WTC11 (cell line): ENCODE measurements around the gene SRSF1. TPM values are rescaled to one million over a fixed set of nuclear protein-coding genes. Genes with fewer than 3 reads are reported as not detected.
"Not testable (repeated sequence)": the region's sequence is repeated elsewhere in the genome, so short reads cannot be mapped to it uniquely, and the experiment has no call there.

Experiments
- ATAC-seq: fragments of 200-7000 bp; cut with Tn5 transposase; 2 replicates; pipeline ENCODE4 v1.10.0; 2021; ENCODE audit warnings: mild to moderate bottlenecking, moderate library complexity
- CTCF ChIA-PET: fragments of 300-600 bp; sonication (Branson Sonifier 250); formaldehyde crosslinking; loops from one replicate; lab custom pipeline; 2021; ENCODE audit warnings: antibody characterized with exemption; lab: Charles Lee
- POLR2A ChIA-PET: fragments of 350-600 bp; sonication (Branson Sonifier 250); formaldehyde crosslinking; loops from one replicate; lab custom pipeline; 2021; ENCODE audit warnings: antibody characterized with exemption; lab: Charles Lee
- DNase-seq: peaks from one replicate; pipeline ENCODE4 v3.0.0; 2021; ENCODE audit warnings: low spot score
- H3K27ac Mint-ChIP-seq: 2 replicates; pipeline ENCODE4 v1.8.0; 2021; ENCODE audit warnings: mixed read lengths
- H3K27me3 Mint-ChIP-seq: 2 replicates; pipeline ENCODE4 v1.8.0; 2021; ENCODE audit warnings: low read depth, mild to moderate bottlenecking, moderate library complexity, mixed read lengths
- H3K36me3 Mint-ChIP-seq: 2 replicates; pipeline ENCODE4 v1.8.0; 2021; ENCODE audit warnings: mixed read lengths
- H3K4me1 Mint-ChIP-seq: 2 replicates; pipeline ENCODE4 v1.8.0; 2022; ENCODE audit warnings: mixed read lengths
- H3K4me3 Mint-ChIP-seq: 2 replicates; pipeline ENCODE4 v1.8.0; 2021; ENCODE audit warnings: mild to moderate bottlenecking, moderate library complexity, mixed read lengths
- H3K9me3 Mint-ChIP-seq: 2 replicates; pipeline ENCODE4 v1.8.0; 2021; ENCODE audit warnings: mixed read lengths
- ATF1 ChIP-seq: sonication (generic); formaldehyde crosslinking; IDR thresholded peaks from 2 replicates; pipeline ENCODE4 v1.8.1; 2023; ENCODE audit warnings: mild to moderate bottlenecking, moderate library complexity, missing genetic modification reagents
- CBFB ChIP-seq: sonication (generic); formaldehyde crosslinking; IDR thresholded peaks from 2 replicates; pipeline ENCODE4 v1.8.1; 2022; ENCODE audit warnings: mild to moderate bottlenecking, low read depth, missing genetic modification reagents
- E2F1 ChIP-seq: sonication (generic); formaldehyde crosslinking; IDR thresholded peaks from 2 replicates; pipeline ENCODE4 v1.8.0; 2022; ENCODE audit warnings: mild to moderate bottlenecking, missing genetic modification reagents
- FOXP1 ChIP-seq: sonication (generic); formaldehyde crosslinking; IDR thresholded peaks from 2 replicates; pipeline ENCODE4 v1.8.0; 2022; ENCODE audit warnings: missing genetic modification reagents, mild to moderate bottlenecking, moderate library complexity, borderline replicate concordance
- GTF2I ChIP-seq: fragments of 250-450 bp; sonication (Bioruptor Pico); conservative IDR thresholded peaks from 2 replicates; pipeline ENCODE4 v1.4.0; 2021; ENCODE audit warnings: mild to moderate bottlenecking
- HMGXB4 ChIP-seq: sonication (generic); formaldehyde crosslinking; IDR thresholded peaks from 2 replicates; pipeline ENCODE4 v1.8.1; 2023; ENCODE audit warnings: mild to moderate bottlenecking, moderate library complexity, missing genetic modification reagents
- JUN ChIP-seq: sonication (generic); formaldehyde crosslinking; IDR thresholded peaks from 2 replicates; pipeline ENCODE4 v1.8.0; 2023; ENCODE audit warnings: mild to moderate bottlenecking, missing genetic modification reagents
- NFATC4 ChIP-seq: fragments of 250-450 bp; sonication (Bioruptor Pico); IDR thresholded peaks from 2 replicates; pipeline ENCODE4 v1.9.0; 2021; ENCODE audit warnings: mild to moderate bottlenecking
- NFE2L1 ChIP-seq: sonication (generic); formaldehyde crosslinking; IDR thresholded peaks from 2 replicates; pipeline ENCODE4 v1.8.1; 2023; ENCODE audit warnings: missing genetic modification reagents
- NFYB ChIP-seq: sonication (generic); formaldehyde crosslinking; conservative IDR thresholded peaks from 2 replicates; pipeline ENCODE4 v1.8.0; 2022; ENCODE audit warnings: low read depth, missing genetic modification reagents
- NR1H2 ChIP-seq: sonication (generic); formaldehyde crosslinking; IDR thresholded peaks from 2 replicates; pipeline ENCODE4 v1.9.0; 2021; ENCODE audit warnings: mild to moderate bottlenecking, moderate library complexity, missing genetic modification reagents
- RELA ChIP-seq: sonication (generic); formaldehyde crosslinking; IDR thresholded peaks from 2 replicates; pipeline ENCODE4 v1.8.1; 2022; ENCODE audit warnings: missing genetic modification reagents, mild to moderate bottlenecking, borderline replicate concordance
- RORB ChIP-seq: fragments of 250-450 bp; sonication (Bioruptor Pico); IDR thresholded peaks from 2 replicates; pipeline ENCODE4 v1.9.0; 2021; ENCODE audit warnings: mild to moderate bottlenecking
- SMAD3 ChIP-seq: sonication (generic); formaldehyde crosslinking; IDR thresholded peaks from 2 replicates; pipeline ENCODE4 v1.8.0; 2022; ENCODE audit warnings: missing genetic modification reagents, mild to moderate bottlenecking, borderline replicate concordance
- SP1 ChIP-seq: sonication (generic); formaldehyde crosslinking; conservative IDR thresholded peaks from 2 replicates; pipeline ENCODE4 v1.8.1; 2022; ENCODE audit warnings: missing genetic modification reagents
- ZBTB43 ChIP-seq: sonication (generic); formaldehyde crosslinking; IDR thresholded peaks from 2 replicates; pipeline ENCODE4 v1.8.1; 2023; ENCODE audit warnings: mild to moderate bottlenecking, missing genetic modification reagents
- ZNF121 ChIP-seq: sonication (generic); formaldehyde crosslinking; IDR thresholded peaks from 2 replicates; pipeline ENCODE4 v1.8.0; 2023; ENCODE audit warnings: missing genetic modification reagents
- ZNF263 ChIP-seq: sonication (generic); formaldehyde crosslinking; IDR thresholded peaks from 2 replicates; pipeline ENCODE4 v1.8.1; 2022; ENCODE audit warnings: low read depth, mild to moderate bottlenecking, moderate library complexity, missing genetic modification reagents
- total RNA-seq: library from RNA; stranded (reverse); gene quantifications from 3 replicates; pipeline ENCODE4 v1.2.3, GENCODE V29; 2021
- TF ChIP-seq, protein P1 (sequence below): sonication (generic); formaldehyde crosslinking; IDR thresholded peaks from 2 replicates; pipeline ENCODE4 v1.8.1; 2023; ENCODE audit warnings: mild to moderate bottlenecking, missing genetic modification reagents, moderate library complexity

SRSF1 gene
- total RNA-seq, 1 experiment from 2014 or later, result 387 TPM

DNA sequence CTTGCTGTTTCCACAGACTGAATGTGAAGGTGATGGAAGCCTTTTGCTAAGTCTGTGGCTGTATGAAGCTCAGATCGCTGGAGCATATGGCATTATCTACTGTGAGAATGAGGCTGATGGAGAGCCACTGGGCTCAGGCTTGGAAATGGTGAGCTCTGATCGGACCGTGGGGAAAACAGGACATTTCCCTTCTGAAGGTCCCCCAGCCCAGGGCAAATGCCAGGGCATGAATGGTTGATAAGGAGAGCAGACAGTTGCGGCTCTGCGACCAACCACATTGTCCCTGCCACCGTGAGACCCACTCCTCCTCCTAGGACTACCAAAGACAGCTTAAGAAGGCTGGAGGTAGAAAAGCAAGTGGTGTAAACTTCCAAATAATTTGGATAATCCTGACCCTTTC lies 47.1 kb downstream of the SRSF1 start:
- Mint-ChIP-seq H3K27me3 (peaks cover 32% of the 10 kb centered on the region), H3K27ac (no peak overlapping the region), H3K36me3 (no peaks in the 10 kb centered on the region)
- no peak for DNase-seq
- TF ChIP-seq HMGXB4 (CRISPR knock-in tag) (no peak), E2F1 (CRISPR knock-in tag) (no peak), NFATC4 (CRISPR knock-in tag) (no peak), NFYB (no peak), ATF1 (CRISPR knock-in tag) (no peak), ZNF263 (CRISPR knock-in tag) (no peak), RORB (CRISPR knock-in tag) (no peak), JUN (CRISPR knock-in tag) (no peak), RELA (CRISPR knock-in tag) (no peak), NFE2L1 (CRISPR knock-in tag) (no peak), FOXP1 (no peak), ZNF121 (CRISPR knock-in tag) (no peak), ZBTB43 (no peak)
- TF ChIP-seq, all 79 proteins: peak for 0
- H3K4me3 Mint-ChIP-seq, result no peak overlapping the region
- POLR2A ChIA-PET, result no interaction called here
- H3K9me3 Mint-ChIP-seq, result no peaks in the 10 kb centered on the region
- CTCF ChIA-PET, result interaction anchor here (1.0 to 1.1 kb wide), 2 partner anchors 40 to 67 kb away, joined by 3 to 4 read pairs; no protein-coding TSS in a partner anchor
- H3K4me1 Mint-ChIP-seq, result peaks cover 20% of the 10 kb centered on the region
- ATAC-seq, result no peak

DNA sequence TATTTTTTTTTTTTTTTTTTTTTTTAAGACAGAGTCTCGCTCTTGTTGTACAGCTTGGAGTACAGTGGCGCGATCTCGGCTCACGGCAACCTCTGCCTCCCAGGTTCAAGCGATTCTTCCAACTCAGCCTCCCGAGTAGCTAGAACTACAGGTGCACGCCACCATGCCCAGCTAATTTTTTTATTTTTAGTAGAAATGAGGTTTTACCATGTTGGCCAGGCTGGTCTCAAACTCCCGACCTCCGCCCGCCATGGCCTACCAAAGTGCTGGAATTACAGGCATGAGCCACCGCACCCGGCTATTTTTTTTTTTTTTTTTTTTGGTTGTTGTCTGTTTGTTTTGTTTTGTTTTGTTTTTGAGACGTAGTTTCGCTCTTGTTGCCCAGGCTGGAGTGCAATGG lies 48.7 kb downstream of the SRSF1 start:
- H3K36me3 Mint-ChIP-seq, H3K27ac Mint-ChIP-seq, ATAC-seq, H3K9me3 Mint-ChIP-seq, H3K4me3 Mint-ChIP-seq, DNase-seq: not testable (repeated sequence)
- POLR2A ChIA-PET, result interaction anchor here (0.7 kb wide), 1 partner anchor 940 kb away, joined by 4 read pairs; no protein-coding TSS in a partner anchor
- peaks cover 41% of the 10 kb centered on the region for H3K27me3 Mint-ChIP-seq
- CTCF ChIA-PET, result interaction anchor here (5.8 kb wide), 1 partner anchor 99 kb away, joined by 54 read pairs; no protein-coding TSS in a partner anchor
- peaks cover 28% of the 10 kb centered on the region for H3K4me1 Mint-ChIP-seq

GRCh38 chr17:57957886-57958285 lies 49.2 kb downstream of the SRSF1 start:
- peaks cover 32% of the 10 kb centered on the region for H3K4me1 Mint-ChIP-seq
- ChIA-PET POLR2A (no interaction called here), CTCF (interaction anchor here (5.8 kb wide), 1 partner anchor 98 kb away, joined by 54 read pairs; no protein-coding TSS in a partner anchor)
- no peak overlapping the region for H3K4me3 Mint-ChIP-seq
- H3K36me3 Mint-ChIP-seq, result no peaks in the 10 kb centered on the region
- H3K9me3 Mint-ChIP-seq, result no peaks in the 10 kb centered on the region
- no peak for DNase-seq
- H3K27me3 Mint-ChIP-seq, result peaks cover 46% of the 10 kb centered on the region
- H3K27ac Mint-ChIP-seq, result no peak overlapping the region
- no peak for ATAC-seq
- TF ChIP-seq SP1 (CRISPR knock-in tag) (no peak), GTF2I (CRISPR knock-in tag) (no peak), SMAD3 (CRISPR knock-in tag) (no peak), CBFB (CRISPR knock-in tag) (no peak), NR1H2 (no peak), E2F1 (CRISPR knock-in tag) (no peak), RELA (CRISPR knock-in tag) (no peak)
- TF ChIP-seq, protein P1, sequence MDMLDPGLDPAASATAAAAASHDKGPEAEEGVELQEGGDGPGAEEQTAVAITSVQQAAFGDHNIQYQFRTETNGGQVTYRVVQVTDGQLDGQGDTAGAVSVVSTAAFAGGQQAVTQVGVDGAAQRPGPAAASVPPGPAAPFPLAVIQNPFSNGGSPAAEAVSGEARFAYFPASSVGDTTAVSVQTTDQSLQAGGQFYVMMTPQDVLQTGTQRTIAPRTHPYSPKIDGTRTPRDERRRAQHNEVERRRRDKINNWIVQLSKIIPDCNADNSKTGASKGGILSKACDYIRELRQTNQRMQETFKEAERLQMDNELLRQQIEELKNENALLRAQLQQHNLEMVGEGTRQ, result no peak
